Activated gamma-delta T cell (primary cell): ENCODE data around the gene MYO1A.
"Not testable (repeated sequence)": the region's sequence is repeated elsewhere in the genome, so short reads cannot be mapped to it uniquely, and the experiment has no call there.

Experiments used
- DNase-seq: peaks from one replicate; lab custom pipeline; 2025; lab: John Stamatoyannopoulos, UW

MYO1A gene

GRCh38 chr12:57087010-57087690 lies 37.2 kb upstream of the MYO1A start:
- DNase-seq: peak; percentile 88

- no peak for DNase-seq
These were observed 36.6 kb upstream of the MYO1A start for GRCh38 chr12:57086493-57087009.

- no peak for DNase-seq
These were observed 36.1 kb upstream of the MYO1A start for GRCh38 chr12:57085999-57086492.

- no peak for DNase-seq
These were observed 30.9 kb upstream of the MYO1A start for GRCh38 chr12:57080855-57081254.

- DNase-seq: no peak
These were observed 29.9 kb upstream of the MYO1A start for GRCh38 chr12:57079821-57080220.

- DNase-seq: peak; percentile 40
These were observed 28.8 kb upstream of the MYO1A start, which contains the start of gene NEMP1 for GRCh38 chr12:57078519-57079404. NEMP1 (minus strand) TSS chr12:57078791; CDS start chr12:57078745, 46 bp downstream.

GRCh38 chr12:57073566-57074450 lies 23.9 kb upstream of the MYO1A start:
- DNase-seq: not testable (repeated sequence)

GRCh38 chr12:57072661-57073060 lies 22.7 kb upstream of the MYO1A start:
- DNase-seq: no peak

- no peak for DNase-seq
These were observed 19.6 kb upstream of the MYO1A start for GRCh38 chr12:57069523-57069922.

GRCh38 chr12:57066245-57066644 lies 16.3 kb upstream of the MYO1A start:
- no peak for DNase-seq

- no peak for DNase-seq
These were observed 14.2 kb upstream of the MYO1A start for GRCh38 chr12:57063991-57064685.

GRCh38 chr12:57058454-57058853 lies 8.5 kb upstream of the MYO1A start:
- no peak for DNase-seq

GRCh38 chr12:57057067-57057751 lies 7.3 kb upstream of the MYO1A start:
- DNase-seq: no peak

GRCh38 chr12:57055824-57056223 lies 5.9 kb upstream of the MYO1A start:
- DNase-seq: no peak

GRCh38 chr12:57053901-57054300 lies 4.0 kb upstream of the MYO1A start:
- DNase-seq: not testable (repeated sequence)

GRCh38 chr12:57053146-57053545 lies 3.2 kb upstream of the MYO1A start:
- not testable (repeated sequence) for DNase-seq

- no peak for DNase-seq
These were observed 1.1 kb upstream of the MYO1A start for GRCh38 chr12:57051011-57051410.

GRCh38 chr12:57049119-57049446 lies 846 bp downstream of the MYO1A start:
- no peak for DNase-seq

- DNase-seq: no peak
These were observed 1.4 kb downstream of the MYO1A start for GRCh38 chr12:57048423-57049118.

- DNase-seq: no peak
These were observed 1.9 kb downstream of the MYO1A start for GRCh38 chr12:57047981-57048380.
